HG03175 (cell line): ENCODE measurements around the gene BSN.

ENCODE experiments used
- ATAC-seq: cut with Tn5 transposase; IDR thresholded peaks from one replicate; pipeline ENCODE4 v1.9.1; 2021; ENCODE audit warnings: mild to moderate bottlenecking, moderate library complexity; ENCODE audit not compliant: unreplicated experiment

Gene BSN

DNA sequence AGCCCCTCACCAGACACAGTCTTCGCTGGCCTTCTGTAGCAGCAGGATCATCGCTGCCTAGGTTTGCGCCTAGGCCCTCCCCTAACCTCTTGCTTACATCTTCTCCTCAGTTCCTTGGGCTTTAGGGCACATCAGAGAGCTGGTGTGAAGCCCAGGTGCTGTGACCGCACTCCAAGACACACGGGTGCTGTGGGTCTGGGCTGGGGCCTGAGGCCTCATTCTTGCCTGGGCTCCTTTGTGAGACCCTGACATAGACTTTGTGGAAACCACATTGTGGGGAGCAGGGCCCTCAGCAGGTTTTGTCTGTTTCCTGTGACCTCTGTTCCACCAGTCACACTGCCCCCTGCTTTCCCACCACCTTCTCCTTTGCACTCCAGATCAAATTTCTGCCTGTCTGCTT, 157.2 kb downstream of the BSN start:
- no peak for ATAC-seq

DNA sequence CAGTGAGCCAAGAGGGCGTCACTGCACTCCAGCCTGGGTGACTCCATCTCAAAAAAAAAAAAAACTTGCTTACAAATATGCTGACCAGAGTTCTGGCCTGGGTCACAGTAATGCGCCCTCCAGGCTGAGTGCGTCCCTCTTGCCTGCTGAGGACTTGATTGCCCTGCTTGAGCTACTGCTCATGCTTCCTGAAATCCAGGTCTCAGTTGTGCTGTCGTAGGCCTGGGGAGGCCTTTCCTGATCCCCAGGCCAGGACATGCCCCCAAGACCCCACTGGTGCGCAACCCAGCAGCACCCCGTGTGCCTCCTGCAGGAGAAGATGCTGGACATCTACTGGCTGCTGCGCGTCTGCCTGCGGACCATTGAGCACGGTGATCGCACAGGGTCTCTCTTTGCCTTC, 157.9 kb downstream of the BSN start:
- no peak for ATAC-seq

DNA sequence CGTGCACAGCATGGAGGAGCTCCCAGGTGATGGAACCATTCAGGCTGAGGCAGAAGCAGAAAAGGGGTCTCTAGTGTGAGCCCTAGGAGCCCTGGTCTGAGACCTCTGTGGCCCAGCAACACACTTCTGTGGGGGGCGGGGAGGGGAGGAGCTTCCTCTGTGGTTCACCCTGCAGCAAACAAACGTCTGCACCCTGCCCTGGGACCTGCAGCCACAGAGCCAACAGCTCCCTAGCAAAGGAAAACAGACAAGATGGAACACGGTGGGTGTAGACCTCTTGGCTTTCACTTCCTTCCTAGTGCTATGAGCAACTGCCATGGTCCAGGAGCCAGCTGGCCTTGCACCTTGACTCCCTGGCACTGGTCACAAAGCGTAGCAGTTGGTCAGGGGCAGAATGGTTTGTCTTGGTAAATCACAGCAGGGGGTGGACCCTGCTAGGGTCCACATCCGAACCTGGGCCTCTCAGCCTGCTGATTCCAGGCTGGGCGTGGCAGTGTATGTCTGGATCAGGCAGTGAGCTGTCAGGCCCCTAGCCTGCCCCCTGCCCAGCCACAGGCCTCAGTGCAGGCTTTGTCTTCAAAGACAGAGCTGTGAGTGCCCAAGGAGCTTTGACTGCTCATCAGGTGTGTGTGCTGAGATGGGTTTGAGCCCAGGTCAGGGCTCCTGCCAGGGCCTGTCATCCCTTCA, 158.5 kb downstream of the BSN start:
- ATAC-seq, result no peak

DNA sequence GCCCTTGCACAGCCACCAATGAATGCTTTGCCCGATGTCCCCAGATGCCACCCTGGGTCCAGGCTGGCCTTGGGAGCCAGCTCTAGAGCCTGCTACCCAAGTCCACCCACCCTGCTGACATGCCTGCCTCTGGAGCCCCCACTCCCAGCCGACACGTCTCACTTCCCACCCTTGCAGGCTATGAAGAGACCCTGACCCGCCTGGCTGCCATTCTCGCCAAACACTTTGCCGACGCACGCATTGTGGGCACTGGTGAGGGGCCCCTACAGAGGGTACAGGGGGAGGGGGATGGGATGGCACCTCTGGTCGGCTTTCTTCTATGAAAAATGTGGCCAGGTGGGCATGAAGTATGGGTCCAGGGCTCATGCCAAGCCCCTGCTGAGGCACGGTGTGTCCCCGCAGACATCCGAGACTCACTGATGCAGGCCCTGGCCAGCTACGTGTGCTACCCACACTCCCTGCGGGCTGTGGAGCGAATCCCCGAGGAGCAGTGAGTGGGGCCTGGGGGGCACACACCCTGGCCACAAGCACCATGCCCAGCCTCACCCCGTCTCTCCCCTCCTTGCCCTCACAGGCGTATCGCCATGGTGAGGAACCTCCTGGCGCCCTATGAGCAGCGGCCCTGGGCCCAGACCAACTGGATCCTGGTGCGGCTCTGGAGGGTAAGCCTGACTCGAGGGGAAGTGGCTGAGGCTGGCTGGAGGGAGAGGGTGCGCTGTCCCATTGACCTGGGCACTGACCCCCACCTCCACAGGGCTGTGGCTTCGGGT, 159.2 kb downstream of the BSN start:
- no peak for ATAC-seq

DNA sequence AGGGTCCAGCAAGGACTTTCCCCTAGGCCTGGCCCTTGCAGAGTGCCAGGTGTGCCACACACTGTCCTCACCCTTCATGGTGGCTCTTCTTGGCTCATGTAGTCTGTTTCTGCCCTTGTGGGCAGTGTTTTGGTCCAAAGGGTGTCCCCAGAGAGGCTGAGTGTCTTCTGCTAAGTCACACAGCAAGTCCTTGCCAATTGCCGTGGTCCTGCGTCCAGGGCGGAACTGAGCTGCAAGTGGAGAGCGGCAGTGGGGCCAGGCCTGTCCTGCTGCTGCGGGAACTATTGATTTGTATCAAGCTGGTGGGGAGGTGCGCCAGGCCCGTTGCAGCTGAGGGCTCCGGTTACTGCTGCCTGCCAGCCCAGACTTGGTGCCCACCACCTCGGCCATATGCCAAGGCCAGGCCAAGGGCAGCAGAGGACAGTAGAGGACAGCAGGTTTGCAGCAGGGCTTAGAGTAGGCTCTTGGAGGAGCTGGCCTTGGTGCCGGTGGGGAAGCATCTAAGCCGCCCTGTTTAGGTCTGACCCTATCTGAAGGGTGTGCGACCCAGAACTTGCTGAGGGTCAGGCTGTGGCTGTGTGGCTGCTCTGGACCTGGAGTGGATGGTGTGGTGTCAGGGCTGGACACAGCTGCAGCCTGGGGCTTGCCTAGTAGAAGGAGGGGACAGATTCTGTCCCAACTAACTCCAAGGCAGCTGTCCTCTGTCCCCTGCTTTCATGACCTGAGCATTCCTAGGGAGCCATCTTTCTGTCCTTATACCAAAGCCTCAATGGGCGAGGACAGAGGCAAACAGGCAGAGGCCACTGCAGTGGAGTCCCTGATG, 160.7 kb downstream of the BSN start:
- no peak for ATAC-seq

DNA sequence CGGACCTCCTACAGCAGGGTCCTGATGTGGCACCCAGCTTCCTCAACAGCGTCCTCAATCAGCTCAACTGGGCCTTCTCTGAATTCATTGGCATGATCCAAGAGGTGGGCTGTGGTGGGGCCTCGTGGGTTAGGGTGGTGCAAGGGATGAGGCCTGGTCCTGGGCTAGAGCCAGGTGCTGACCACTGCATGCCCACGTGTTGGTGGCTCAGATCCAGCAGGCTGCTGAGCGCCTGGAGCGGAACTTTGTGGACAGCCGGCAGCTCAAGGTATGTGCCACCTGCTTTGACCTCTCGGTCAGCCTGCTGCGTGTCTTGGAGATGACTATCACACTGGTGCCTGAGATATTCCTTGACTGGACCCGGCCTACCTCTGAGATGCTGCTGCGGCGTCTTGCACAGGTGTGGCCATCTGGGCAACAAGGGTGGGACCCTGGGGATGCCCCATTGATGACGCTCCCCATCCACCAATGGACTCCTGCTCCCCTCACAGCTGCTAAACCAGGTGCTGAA, 161.4 kb downstream of the BSN start:
- ATAC-seq, result no peak

DNA sequence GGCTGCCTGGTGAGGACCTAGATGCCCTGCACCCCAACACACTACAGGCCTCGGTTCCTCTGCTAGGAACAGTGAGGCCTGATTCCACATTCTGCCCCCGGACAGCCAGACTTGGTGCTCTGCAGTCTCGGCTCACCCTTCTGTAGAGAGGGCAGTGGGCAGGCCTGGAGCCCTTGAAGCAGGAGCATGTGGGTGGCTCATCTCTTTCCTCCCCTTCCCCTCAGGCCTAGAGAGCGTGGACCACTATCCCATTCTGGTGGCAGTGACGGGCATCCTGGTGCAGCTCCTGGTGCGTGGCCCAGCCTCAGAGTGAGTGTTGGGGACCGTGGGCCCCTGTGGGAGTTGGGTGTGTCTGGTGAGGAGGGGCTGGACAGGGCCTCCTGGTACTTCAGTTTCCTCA, 161.9 kb downstream of the BSN start:
- ATAC-seq, result no peak

DNA sequence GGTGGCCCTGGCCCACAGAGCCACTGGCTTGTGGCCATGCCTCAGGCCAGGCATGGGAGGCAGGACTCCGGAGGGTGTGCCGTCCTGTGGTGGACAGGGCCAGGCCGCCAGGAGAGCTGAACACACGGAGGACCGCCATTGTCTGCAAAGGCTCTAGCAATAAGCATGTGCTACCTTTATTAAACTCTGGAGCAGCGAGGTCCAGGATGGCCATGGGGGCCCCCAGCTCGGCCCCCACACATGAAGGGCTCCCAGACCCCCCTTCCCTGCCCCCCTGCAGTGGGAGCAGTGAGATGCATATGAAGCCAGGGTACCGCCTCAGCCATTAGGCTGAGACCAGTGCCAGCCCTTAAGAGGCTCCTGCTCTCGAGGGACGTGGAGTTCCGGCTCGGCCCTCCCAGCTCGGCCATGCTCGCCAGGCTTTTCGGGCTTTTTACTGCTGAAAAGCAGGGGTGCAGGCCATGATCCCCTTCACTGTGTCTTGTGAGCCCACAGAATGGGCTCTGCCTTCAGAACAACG, 162.5 kb downstream of the BSN start:
- no peak for ATAC-seq

DNA sequence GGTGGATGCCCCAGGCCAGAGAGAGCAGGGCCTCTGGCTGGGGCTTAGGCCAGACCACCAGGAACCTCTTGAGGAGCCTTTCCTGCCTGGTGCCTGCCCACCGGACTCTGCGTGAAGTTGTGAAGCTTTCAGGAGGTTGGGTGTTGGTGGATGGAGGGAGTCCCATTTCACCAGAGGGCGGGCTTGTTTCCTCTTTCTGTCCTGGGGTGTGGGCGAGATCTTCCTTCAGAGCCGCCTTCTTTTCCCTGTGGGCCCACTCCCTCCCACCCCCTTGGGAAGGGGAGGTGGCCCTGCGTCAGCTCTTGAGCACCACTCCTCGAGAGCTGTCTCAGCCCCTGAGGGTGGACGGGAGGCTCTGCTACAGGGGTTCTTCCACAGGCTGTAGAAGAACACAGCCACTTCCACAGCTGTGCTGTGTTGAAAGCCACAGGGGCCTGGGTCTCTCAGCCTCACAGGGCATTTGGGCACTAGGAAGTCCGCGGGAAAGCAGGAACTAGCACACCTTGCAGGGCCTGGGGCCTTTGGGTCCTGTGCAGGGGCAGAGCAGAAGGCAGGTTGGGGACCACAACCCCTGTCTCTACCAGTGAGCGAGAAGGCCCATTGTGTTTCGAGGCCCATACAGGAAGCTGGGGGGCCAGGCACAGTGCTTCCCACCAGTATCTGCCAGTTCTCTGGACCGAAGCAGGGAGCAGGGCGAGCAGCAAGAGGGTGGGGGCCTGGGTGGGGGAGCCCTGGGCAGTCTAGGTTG, 163.1 kb downstream of the BSN start:
- ATAC-seq, result no peak

DNA sequence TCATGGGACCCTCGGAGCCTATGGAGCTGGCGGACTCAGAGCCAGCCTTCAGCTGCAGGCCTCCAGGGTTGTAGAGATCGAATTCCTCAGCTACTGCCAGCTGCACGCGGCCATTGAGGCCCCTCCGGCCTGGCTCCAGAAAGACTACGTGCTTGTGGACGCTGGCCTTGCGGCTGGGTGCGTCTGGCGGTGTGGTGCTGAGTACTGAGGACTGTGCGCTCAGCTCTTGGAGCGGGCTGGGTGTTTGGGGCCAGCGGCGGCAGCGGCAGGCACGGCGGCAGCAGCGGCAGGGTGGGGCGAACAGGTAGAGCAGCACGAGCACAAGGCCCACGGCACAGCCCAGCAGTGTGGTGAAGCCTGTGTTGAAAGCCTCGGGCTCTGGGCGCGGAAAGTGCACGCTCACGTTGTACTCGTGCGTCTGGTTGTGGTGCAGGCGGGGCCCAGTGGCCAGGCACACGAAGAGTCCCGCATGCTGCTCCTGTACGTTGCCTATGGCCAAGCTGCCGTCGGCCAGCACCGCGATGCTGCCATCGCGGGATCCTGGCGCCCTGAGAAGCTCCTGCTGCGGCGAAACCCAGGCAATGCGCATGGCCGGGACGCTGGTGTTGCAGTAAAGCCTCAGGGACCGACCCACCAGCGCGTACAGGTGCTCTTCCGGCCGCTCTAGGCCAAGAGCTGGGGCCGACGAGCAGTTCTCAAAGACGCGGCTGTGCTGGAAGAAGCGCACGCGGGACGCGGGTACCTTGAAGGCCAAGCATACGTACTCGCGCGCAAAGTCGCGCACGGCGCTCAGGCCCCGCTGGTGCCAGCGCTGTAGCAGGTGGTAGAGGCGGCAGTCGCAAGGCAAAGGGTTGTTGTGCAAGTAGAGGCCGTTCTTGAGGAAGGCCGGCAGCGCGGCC, 163.9 kb downstream of the BSN start:
- no peak for ATAC-seq

DNA sequence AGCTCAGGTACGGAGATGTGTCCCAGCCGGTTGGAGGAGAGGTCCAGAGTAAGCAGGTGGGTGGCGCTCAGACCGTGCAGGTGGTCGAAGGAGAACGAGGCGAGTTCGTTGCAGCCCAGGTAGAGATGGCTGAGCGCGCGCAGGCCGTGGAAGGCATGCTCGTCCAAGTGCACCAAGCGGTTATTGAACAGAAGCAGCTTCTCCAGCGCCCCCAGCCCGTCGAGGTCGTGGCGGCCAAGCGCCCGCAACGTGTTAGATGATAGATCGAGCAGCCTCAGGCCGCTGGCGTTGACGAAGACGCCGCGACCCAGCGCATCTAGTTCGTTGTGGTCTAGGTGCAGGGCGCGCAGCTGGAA, 164.6 kb downstream of the BSN start:
- ATAC-seq, result no peak

DNA sequence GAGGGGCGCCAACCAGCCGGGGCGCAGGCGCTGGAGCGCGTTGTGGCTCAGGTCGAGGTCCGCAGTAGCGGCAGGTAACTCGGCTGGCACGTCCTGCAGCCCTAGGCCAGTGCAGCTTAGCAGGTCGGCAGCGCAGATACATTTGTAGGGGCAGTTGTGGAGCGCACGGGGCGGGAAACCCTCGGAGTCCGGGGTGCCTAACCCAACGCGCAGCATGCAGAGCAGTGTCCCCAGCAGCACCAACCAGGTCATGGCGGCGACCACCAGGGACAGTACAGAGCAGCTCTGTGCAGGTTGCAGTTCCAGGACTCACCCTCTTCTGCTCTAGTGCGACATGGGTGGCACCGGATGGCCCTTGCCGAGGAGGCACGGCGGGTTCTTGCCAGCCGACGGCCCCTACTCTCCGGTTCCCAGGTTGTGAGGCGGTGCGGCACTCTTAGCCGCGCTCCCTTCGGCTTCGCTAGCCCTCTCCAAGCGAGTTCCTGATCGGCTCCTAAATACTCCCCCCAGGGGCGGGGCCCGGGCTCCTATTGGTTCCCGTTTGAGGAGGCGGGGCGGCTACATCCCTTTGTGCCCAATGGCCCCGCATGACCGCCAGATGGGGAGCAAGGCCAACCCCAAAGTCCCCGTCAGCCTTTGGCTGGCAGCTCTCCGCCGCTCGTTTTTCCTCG, 165.1 kb downstream of the BSN start, which contains the start of gene AMIGO3:
Gene AMIGO3 (minus strand): TSS at position 471 of the 671 bp plus-strand sequence. CDS start 219 bp downstream, at position 252.
- peak; percentile 56 for ATAC-seq
